Smooth muscle cell (in vitro differentiated cells): Measurements from ENCODE around the gene ACIN1. TPM values are rescaled to one million over a fixed set of nuclear protein-coding genes. Genes with fewer than 3 reads are reported as not detected.

Experiments
- DNase-seq: peaks from one replicate; lab custom pipeline; 2025; ENCODE audit not compliant: unreplicated experiment; lab: John Stamatoyannopoulos, UW
- H2AFZ ChIP-seq: fragments of 200-600 bp; sonication (generic); 2 replicates; pipeline ENCODE4 v1.6.0; 2016; ENCODE audit warnings: antibody characterized with exemption, low read depth, mild to moderate bottlenecking
- H3F3A ChIP-seq: fragments of 200-600 bp; sonication (generic); 2 replicates; pipeline ENCODE4 v1.6.0; 2017; ENCODE audit warnings: antibody characterized with exemption, low read depth
- H3K27ac ChIP-seq: fragments of 200-600 bp; sonication (generic); 2 replicates; pipeline ENCODE4 v1.5.1; 2016; ENCODE audit warnings: low read depth, mild to moderate bottlenecking
- H3K27me3 ChIP-seq: fragments of 200-600 bp; sonication (generic); 2 replicates; pipeline ENCODE4 v1.6.1; 2016; ENCODE audit warnings: low read depth, mild to moderate bottlenecking
- H3K36me3 ChIP-seq: fragments of 200-600 bp; sonication (generic); 2 replicates; pipeline ENCODE4 v1.5.1; 2016; ENCODE audit warnings: low read depth
- H3K4me1 ChIP-seq: fragments of 200-600 bp; sonication (generic); 2 replicates; pipeline ENCODE4 v1.5.1; 2016; ENCODE audit warnings: low read depth
- H3K4me2 ChIP-seq: fragments of 200-600 bp; sonication (generic); 2 replicates; pipeline ENCODE4 v1.6.0; 2016; ENCODE audit warnings: mild to moderate bottlenecking
- H3K4me3 ChIP-seq: fragments of 200-600 bp; sonication (generic); 2 replicates; pipeline ENCODE4 v1.5.1; 2016; ENCODE audit warnings: mild to moderate bottlenecking
- H3K79me2 ChIP-seq: fragments of 200-600 bp; sonication (generic); 2 replicates; pipeline ENCODE4 v1.6.0; 2016; ENCODE audit warnings: low read depth, mild to moderate bottlenecking
- H3K9ac ChIP-seq: fragments of 200-600 bp; sonication (generic); 2 replicates; pipeline ENCODE4 v1.6.0; 2016; ENCODE audit warnings: low read depth
- H3K9me3 ChIP-seq: fragments of 200-600 bp; sonication (generic); replicated peaks from 2 replicates; pipeline ENCODE4 v1.5.1; 2016; ENCODE audit warnings: low read depth
- H4K20me1 ChIP-seq: fragments of 200-600 bp; sonication (generic); 2 replicates; pipeline ENCODE4 v1.6.0; 2016; ENCODE audit warnings: low read depth
- CTCF ChIP-seq: fragments of 200-600 bp; sonication (generic); IDR thresholded peaks from 2 replicates; pipeline ENCODE4 v1.5.1; 2017; ENCODE audit warnings: borderline replicate concordance, mild to moderate bottlenecking, antibody characterized with exemption; ENCODE audit not compliant: insufficient read depth, poor library complexity, severe bottlenecking
- WGBS: methylation state at CpG from one replicate; pipeline ENCODE4 v1.1.7; 2016; ENCODE audit warnings: low lambda C conversion rate; 5-methylcytosine and 5-hydroxymethylcytosine counted together
- polyA plus RNA-seq: library from polyadenylated mRNA; unstranded; fragments of >200 nt; fragmentation: Nextera tagmentation; extraction: Ambion mirVana; gene quantifications from 2 replicates; pipeline ENCODE4 v1.2.1, GENCODE V29; 2016
- total RNA-seq: library from RNA; depleted of rRNA; stranded (reverse); fragments of >200 nt; gene quantifications from 2 replicates; pipeline ENCODE4 v1.2.3, GENCODE V29; 2014

The ACIN1 gene
- total and polyA plus RNA-seq, 2 experiments from 2014 or later: 33.7 to 64.5 TPM

- Histone ChIP-seq H2AFZ (no peak overlapping the region), H3K9me3 (no peaks in the 10 kb centered on the region), H3K36me3 (no peaks in the 10 kb centered on the region), H3K27ac (no peak overlapping the region), H3K4me3 (no peak overlapping the region), H3K9ac (no peak overlapping the region), H3K4me2 (no peak overlapping the region), H3K4me1 (no peaks in the 10 kb centered on the region), H3K79me2 (no peaks in the 10 kb centered on the region), H3K27me3 (no peaks in the 10 kb centered on the region), H3F3A (no peaks in the 10 kb centered on the region), H4K20me1 (no peaks in the 10 kb centered on the region)
- 89% methylated on average over 7 of the region's 7 CpGs for WGBS
- DNase-seq: no peak
- no peak for TF ChIP-seq CTCF
These were observed 74.5 kb downstream of the ACIN1 start for GRCh38 chr14:23020143-23021128.

- DNase-seq: no peak
- no peaks in the 10 kb centered on the region for H4K20me1 ChIP-seq
- H3K4me2 ChIP-seq: no peak overlapping the region
- no peaks in the 10 kb centered on the region for H3K4me1 ChIP-seq
- H3K9me3 ChIP-seq: no peaks in the 10 kb centered on the region
- H3K79me2 ChIP-seq: no peaks in the 10 kb centered on the region
- no peak for TF ChIP-seq CTCF
- no peaks in the 10 kb centered on the region for H3K36me3 ChIP-seq
- H3F3A ChIP-seq: no peaks in the 10 kb centered on the region
- H3K9ac ChIP-seq: no peak overlapping the region
- no peak overlapping the region for H2AFZ ChIP-seq
- H3K27ac ChIP-seq: no peak overlapping the region
- no peaks in the 10 kb centered on the region for H3K27me3 ChIP-seq
- no peak overlapping the region for H3K4me3 ChIP-seq
These were observed 76.8 kb downstream of the ACIN1 start for GRCh38 chr14:23018107-23018506.

- Histone ChIP-seq H3K9me3 (no peaks in the 10 kb centered on the region), H3K79me2 (no peaks in the 10 kb centered on the region), H3K9ac (no peak overlapping the region), H2AFZ (no peak overlapping the region), H3K36me3 (no peaks in the 10 kb centered on the region), H3F3A (no peaks in the 10 kb centered on the region), H4K20me1 (no peaks in the 10 kb centered on the region), H3K27ac (no peak overlapping the region), H3K4me3 (no peak overlapping the region), H3K27me3 (no peaks in the 10 kb centered on the region), H3K4me2 (no peak overlapping the region), H3K4me1 (no peaks in the 10 kb centered on the region)
- no peak for DNase-seq
- WGBS: 89% methylated on average over 5 of the region's 5 CpGs
- TF ChIP-seq CTCF: no peak
These were observed 77.8 kb downstream of the ACIN1 start for GRCh38 chr14:23017091-23017490.
